HG03280 (cell line): ENCODE data around the gene EPN1.

ENCODE experiments used
- ATAC-seq: cut with Tn5 transposase; IDR thresholded peaks from one replicate; pipeline ENCODE4 v1.9.1; 2021; ENCODE audit warnings: mild to moderate bottlenecking, moderate library complexity; ENCODE audit not compliant: unreplicated experiment

The EPN1 gene

DNA sequence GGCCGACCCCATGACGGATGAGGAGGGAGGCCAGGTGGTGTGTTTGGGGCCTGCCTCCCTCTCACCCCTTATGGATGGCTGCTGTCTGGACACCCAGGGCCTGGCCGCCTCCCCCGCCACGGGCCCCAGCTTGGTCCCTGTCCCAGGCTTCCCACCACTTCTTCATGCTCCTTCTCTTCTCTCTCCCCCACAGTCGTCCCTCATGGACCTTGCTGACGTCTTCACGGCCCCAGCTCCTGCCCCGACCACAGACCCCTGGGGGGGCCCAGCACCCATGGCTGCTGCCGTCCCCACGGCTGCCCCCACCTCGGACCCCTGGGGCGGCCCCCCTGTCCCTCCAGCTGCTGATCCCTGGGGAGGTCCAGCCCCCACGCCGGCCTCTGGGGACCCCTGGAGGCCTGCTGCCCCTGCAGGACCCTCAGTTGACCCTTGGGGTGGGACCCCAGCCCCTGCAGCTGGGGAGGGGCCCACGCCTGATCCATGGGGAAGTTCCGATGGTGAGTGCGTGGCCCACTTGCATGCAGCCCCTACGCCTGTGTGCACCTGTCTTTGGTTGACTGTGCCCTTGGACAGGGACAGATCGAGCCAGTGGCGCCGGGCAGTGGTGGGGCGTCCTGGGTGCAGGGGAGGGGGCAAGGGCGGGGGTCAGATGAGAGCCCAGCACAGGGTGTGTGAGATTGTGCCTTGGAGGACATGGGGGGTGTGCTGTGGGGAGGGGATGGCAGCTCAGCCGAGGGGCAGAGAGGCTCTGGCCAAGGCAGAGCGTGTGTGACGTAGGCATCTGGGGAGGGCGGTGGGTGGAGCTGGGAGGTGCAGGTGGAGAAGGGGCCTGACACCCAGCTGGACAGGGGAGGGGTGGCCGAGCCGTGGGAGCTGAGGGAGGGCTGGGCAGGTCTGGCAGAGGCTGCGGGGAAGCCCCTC, 16.8 kb downstream of the EPN1 start:
- no peak for ATAC-seq

DNA sequence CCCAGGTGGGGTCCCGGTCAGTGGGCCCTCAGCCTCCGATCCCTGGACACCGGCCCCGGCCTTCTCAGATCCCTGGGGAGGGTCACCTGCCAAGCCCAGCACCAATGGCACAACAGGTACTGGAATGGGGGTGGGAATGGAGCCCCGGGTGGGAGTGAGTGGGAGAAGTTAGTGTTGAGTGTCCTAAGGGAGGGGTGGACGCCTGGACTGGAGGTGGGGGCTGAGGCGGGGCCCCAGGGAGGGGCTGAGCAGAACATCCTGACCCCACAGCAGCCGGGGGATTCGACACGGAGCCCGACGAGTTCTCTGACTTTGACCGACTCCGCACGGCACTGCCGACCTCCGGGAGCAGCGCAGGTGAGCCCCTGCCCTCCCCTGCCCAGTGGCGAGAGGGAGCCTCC, 17.7 kb downstream of the EPN1 start:
- no peak for ATAC-seq

DNA sequence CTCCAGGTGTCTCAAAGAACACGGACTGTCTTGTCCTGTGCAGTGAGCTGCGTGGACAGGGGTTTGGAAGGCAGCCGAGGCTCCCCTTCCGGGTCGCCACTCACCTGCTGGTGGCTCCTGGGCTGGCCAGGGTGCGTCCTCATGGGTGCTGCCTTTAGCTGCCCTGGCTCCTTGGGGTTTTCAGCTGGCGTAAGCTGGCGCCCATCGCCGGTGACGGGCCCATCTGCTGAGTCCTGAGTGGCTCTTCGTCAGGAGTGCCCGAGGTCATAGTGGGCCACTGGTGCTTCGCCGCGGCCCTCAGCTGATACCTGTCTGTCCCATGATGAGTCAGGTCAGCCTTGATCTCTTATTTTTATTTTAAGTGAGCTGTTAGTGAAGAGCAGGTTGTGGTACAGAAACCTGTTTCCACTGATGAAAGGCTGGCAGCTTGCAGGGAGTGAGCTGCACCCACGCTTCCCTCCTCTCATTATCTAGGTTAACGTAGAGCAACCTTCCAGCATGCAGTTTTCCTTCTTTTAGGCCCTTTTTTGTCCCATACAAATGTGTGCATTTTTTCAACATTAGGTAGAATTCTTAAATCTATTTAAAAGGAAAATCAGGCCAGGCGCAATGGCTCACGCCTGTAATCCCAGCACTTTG, 18.4 kb downstream of the EPN1 start:
- no peak for ATAC-seq

DNA sequence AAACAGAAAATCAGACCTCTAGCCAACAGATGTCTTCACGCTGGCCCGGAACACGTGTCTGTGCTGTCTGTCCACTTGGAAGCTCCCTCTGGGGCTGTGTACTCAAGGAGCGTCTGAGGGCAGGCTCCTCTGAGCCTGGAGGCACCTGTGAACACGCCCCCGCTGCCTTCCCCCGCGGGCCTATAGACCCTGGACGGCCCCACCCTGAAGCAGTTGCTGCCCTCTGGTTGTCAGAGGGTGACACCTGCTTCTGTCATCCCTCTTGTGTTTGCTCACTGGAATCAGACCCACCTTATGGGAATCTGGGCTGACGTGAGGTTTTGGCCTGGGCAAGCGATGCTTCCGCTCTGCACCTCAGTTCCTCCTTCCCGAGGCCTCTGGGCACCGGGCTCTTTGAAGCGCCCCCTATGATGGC, 19.2 kb downstream of the EPN1 start:
- no peak for ATAC-seq

DNA sequence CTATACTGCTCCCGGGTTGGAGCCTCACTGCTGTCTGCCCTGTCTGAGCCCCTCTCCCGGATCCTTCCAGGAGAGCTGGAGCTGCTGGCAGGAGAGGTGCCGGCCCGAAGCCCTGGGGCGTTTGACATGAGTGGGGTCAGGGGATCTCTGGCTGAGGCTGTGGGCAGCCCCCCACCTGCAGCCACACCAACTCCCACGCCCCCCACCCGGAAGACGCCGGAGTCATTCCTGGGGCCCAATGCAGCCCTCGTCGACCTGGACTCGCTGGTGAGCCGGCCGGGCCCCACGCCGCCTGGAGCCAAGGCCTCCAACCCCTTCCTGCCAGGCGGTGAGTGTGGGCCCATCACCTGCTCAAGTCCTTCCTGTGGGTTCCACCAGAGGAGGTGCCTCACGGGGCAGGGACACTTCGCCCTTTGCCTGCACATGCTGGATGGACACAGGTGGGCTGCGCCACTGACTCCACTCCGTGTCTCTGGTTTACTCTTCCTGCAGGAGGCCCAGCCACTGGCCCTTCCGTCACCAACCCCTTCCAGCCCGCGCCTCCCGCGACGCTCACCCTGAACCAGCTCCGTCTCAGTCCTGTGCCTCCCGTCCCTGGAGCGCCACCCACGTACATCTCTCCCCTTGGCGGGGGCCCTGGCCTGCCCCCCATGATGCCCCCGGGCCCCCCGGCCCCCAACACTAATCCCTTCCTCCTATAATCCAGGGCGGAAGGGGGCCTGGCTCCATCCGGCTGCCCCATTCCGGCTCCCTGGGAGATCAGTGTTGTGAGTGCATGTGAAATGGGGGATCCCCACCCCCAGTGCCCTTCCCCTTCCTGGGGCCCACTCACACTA, 19.8 kb downstream of the EPN1 start:
- no peak for ATAC-seq

DNA sequence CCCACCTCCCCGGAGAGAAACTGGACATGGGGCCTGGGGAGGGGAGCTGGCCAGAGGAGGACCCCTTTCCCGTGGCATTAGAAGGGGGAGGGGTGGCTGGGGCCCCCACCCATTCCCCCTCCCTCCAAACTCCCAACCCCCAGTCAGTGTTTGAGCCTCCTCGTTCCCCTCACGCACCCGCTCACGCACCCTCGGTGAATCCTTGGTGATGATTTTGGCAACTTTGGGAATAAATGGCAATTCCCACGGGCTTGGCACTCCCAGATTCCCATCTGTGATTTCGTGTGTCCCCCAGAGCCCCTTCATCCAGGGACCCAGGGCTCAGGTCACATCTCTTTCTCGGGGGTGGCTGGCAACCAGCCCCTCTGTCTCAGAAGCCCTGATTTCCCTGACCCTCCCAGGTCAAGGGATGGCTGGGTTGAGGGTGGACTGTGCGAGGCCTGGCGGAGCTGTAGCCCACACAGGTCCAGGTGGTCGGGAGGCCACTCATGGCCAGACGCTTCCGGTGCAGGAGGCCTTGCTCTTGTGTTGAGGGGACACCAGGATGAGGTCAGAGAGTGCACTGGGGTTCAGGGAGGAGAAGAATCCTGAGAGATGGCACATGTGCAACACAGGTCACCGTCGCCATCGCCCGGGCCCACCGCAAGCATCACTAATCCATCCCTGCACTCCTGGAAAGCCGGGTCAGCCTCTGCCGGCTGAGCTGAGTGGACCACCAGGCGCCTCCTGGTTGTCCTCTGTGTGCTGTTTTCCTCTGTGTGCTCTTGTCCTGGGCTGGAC, 20.7 kb downstream of the EPN1 start:
- no peak for ATAC-seq

DNA sequence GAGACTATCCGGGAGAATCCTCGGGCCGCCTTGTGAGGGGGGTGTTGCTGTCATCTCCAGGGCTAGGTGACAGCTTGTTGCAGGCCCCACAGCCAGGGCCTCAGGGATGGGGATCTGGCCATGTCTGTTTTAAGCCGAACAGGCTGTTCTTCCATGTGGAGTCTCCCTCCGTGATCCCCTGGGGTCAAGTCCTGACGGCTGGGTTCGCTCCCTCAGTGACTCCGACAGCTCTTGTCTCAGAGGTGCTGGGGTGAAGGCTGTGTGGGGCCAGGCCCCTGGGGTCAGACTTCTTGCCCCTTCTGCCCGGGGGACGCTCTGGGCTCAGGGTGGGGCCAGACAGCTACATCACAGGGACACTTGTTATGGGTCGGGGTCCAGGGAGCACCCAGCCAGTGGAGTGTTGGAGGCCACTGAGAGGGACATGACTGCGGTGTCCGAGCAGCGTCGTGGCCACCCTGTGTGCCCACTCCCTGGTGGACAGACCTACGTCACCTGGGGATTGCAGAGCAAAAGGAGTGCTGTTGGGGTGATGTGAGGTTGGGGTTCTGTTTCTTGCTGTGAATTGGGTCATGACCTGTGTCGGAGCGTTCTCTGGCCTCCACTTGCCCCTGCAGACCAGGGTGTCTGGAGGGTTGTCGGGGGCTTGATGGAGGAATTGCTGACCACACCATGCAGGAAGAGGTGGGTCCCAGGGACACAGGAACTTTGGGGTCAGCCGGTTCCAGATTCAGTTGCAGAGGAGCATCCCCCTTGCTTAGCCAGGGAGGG, 21.5 kb downstream of the EPN1 start:
- ATAC-seq: no peak

DNA sequence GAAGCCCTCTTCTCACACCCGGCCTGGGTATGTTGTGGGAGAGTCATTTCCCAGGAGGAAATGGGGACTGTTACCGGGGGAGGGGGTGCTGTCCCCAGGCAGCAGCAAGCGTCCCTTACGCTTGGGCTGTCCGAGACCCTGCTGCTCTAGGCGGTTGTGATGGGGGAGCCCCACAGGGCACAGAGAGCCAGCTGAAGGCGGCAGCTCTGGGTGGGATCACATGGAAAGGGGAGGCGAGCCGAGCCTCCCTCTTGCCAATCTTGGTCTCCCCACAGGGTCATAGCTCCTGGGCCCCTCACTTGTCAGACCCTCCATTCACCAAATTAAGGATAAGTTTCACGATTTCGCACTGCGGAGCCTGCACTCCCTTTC, 22.0 kb downstream of the EPN1 start:
- ATAC-seq: no peak

DNA sequence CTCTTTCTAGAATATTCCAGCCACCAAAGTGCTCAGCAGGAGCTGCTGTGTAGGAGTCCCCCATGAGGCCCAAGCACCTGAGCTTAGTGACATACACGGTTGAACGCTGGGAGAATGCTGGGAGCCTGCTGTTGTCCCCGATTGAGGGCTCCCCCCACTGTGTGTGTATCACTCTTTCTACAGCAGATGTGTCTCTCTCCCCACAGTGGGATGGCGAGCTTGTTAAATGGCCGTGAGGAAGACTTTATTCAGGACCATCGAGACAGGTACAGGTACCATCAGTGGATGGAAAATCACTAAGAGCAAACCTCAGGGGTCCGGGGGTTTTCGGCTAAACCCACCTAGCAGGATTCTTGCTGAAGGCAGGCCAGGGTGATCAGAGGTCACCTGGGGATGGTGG, 22.7 kb downstream of the EPN1 start:
- no peak for ATAC-seq

DNA sequence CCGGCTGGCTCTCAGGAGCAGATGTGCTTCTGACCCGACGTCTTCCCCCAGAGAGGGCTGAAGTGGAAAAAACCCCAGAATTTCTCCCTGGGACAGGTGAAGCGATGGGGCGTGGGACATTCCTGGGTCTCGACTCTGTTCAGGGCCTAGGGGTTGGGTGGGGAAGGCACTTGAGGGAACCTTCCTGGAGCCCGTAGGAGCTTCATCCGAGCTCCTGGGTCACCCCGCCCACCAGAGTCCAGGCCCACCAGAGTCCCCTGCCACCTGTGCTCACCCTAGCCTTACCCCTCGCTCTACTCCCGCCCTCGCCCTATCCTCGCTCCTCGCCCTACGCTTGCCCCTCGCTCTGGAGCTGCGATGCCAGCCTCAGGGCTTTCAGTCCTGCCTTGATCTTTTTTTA, 23.2 kb downstream of the EPN1 start:
- ATAC-seq: no peak

DNA sequence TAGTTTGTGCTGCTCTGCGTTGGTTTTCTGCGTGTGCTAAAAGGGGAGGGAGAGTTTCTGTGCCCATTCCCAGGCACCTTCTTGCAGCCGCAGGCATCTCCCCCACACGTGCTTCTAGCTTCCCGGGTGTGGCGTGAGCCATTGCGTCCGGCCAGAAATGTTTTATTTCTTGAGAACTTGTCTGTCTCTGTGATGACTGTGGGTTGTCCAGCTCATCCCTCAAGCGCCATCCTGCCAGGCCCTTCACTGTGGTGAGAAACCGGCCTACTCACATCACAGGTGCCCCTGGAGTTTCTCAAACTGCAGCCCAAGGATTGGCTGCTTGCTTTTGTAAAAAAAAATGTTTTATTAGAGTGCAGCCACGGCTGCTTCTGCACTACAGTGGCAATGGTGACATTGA, 24.2 kb downstream of the EPN1 start:
- ATAC-seq: no peak

DNA sequence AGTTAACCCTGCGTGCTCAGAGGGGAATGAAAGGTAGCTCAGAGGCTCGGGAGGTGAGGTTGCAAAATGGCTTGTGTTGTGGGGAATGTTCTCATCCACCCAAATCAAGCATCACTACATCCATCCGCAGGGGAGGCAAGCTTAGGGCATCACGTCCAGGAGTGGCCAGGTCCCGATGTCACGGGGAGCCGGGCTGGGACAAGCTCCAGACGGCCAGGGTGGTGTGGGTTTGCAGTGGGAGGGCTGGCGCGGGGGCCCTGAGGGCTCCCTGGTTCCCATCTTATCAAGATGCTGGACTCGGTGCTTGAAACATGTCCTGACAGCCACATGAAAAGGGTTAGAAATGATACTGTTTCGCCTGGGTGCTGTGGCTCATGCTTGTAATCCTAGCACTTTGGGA, 25.8 kb downstream of the EPN1 start:
- no peak for ATAC-seq

DNA sequence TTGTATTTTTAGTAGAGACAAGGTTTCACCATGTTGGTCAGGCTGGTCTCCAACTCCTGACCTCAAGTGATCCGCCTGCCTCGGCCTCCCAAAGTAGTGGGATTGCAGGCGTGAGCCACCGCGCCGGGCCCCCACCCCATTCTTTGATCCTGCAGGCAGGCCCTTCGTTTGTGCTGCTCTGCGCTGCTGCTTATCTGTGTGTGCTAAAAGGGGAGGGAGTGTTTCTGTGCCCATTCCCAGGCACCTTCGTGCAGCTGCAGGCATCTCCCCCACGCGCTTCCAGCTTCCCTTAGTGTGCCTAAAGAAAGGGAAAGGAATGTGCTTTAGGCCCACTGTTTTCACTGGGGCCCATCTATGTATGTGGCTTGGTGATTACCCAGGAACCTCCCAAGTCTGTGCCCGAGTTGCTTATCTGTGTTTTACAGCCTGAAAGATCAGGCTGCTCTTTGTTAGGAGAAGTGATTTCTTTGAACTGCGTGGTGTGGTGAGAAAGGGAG, 27.2 kb downstream of the EPN1 start:
- no peak for ATAC-seq

DNA sequence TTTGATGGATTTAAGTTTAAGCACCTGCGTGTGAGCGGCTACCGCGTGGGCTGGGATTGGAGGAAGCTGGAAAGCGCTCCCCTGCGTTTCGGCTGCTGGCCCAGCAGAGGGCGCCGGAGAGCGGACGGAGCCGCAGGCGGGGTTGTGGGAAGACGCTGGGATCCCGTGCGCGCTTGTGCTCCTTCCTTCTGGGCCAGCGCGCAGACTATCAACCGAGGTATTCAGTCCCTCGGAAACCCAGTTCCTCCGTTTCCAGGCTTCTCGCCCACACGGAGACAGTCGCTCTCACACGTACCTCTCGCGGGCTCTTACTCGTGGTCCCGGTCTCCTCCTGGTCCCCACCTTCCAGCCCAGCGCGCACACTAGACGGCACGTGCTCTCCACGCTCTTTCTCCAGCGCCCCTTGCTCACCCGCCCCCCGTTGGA, 28.8 kb downstream of the EPN1 start:
- no peak for ATAC-seq

DNA sequence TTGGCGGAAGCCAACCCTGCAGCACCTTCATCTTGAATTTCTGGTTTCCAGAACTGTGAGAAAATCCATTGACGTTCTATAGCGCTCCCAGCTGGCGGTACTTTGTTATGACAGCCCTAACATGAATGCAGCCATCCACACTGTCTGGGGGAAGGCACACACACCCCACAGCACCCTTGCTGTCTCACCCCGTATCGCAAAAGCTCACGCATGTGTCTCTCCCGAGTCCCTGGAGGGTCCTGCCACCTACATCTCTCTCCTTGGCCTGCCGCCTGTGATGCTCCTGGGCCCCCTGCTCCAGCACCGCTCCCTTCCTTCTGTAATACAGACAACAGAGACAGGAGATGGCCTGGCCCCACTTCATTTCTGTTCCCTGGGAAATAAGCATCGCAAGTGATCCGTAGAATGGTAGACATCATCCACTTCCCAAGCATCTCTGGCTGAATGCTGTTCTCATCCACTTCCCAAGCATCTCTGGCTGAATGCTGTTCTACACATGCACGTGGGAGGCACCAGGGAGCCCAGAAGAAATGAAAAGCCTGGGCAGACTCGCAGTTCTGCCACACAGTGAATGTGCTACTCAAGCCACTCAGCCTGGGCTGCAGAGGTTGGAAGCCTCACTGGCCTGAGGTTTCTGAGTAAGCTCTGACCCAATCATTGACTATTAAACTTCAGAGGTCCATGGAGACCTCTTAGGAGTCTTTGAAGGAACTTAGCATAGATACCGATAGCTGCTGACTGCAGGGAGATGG, 29.6 kb downstream of the EPN1 start:
- ATAC-seq: no peak

DNA sequence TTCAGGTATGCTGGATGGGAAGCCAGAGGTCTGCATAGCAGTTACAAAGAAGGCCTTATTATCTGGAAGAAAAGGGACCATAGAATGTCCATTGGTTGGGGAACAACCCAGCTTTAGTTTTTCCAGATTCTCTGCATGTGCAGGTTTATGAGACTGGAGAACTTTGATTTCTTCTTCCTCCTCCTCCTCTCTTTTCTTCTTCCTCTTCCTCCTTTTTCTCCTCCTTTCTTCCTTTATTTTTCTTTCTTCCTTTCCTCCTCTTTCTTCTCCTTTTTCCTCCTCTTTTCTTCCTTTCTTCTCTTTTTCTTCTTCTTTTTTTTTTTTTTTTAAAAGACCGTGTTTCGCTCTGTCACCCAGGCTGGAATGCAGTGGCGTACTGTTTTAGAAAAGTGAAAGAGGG, 30.9 kb downstream of the EPN1 start:
- no peak for ATAC-seq

DNA sequence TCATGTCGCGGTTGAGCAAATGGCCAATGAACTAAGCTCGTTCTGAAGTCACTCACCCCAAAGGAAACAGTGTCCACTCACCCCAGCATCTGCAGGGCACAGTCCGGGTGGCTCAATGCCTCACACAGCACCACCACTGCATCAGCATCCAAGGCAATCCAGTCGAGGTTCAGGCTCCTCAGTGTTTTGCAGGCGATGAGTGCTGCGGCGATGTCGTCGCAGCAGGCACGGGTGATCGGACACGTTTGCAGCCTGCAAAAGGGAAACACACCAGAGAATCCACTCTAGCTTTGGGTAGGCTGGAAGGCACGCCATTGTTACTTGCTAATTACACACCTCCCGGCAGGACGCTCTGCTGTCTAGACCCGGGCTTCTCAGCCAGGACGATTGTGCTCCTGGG, 36.7 kb downstream of the EPN1 start:
- no peak for ATAC-seq

DNA sequence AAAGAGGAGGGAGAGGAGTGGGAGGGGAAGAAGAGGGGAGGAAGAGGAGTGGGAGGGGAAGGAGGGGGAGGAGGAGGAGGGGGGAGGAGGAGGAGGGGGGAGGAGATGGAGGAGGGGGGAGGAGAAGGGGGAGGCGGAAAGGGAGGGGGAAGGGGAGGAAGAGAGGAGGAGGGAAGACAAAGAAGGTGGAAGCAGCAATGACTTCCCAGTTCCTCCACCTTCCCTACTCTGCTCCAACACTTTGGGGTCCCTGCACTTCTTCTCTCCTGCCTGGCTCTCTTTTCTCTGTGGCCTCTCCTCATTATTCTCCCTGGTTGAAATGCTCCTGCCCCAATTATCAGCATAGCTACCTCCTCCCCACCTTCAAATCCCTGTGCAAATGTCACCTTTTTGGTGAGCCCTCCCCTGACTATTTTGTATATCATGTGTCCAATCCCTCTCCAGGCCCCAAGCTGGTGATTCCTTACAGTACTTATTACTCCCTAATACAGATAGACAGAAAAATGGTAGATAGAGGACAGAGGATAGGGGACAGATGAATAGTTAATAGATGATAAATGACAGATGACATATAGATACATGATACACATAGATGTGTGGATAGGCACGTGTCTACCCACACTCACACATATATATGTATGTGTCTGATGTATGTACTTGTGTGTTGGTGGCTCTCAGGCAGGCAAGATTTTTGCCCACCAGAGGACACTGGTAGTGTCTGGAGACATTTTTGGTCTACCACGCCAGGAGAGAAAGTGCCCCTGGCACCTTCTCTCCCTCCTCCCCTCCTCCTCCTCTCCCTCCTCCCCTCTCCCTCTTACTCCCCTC, 38.0 kb downstream of the EPN1 start:
- ATAC-seq: no peak
